Spinal cord (tissue), 10 donors: ENCODE measurements around the gene ZNF608. TPM values are rescaled to one million over a fixed set of nuclear protein-coding genes. Genes with fewer than 3 reads are reported as not detected.

Experiments used
- DNase-seq, 6 donors: peaks; one replicate each; pipeline versions ENCODE4 v3.0.0 to v3.0.0-alpha.2; 2013 to 2015; ENCODE audit warnings: low spot score in 6 of 6, low read depth in 4 of 6
- H3K27ac ChIP-seq: one replicate; pipeline ENCODE4 v1.5.1; 2013; ENCODE audit warnings: low read depth, low read length, control low read depth
- H3K27me3 ChIP-seq: one replicate; pipeline ENCODE4 v1.6.1; 2013; ENCODE audit warnings: low read length; ENCODE audit not compliant: control insufficient read depth, insufficient read depth
- H3K36me3 ChIP-seq: one replicate; pipeline ENCODE4 v1.6.1; 2013; ENCODE audit warnings: low read length; ENCODE audit not compliant: control insufficient read depth, insufficient read depth
- H3K4me1 ChIP-seq: one replicate; pipeline ENCODE4 v1.6.1; 2013; ENCODE audit warnings: low read length; ENCODE audit not compliant: control insufficient read depth, insufficient read depth
- H3K4me3 ChIP-seq: one replicate; pipeline ENCODE4 v1.5.1; 2013; ENCODE audit warnings: low read depth, low read length, control low read depth
- H3K9me3 ChIP-seq: one replicate; pipeline ENCODE4 v1.6.1; 2013; ENCODE audit warnings: low read length; ENCODE audit not compliant: control insufficient read depth, insufficient read depth
- WGBS: methylation state at CpG from one replicate; pipeline ENCODE4 v1.1.5; 2013; ENCODE audit warnings: missing lambda C conversion rate; ENCODE audit not compliant: insufficient coverage; 5-methylcytosine and 5-hydroxymethylcytosine counted together
- long read RNA-seq, 4 donors: transcript quantifications; one replicate each; lab custom pipeline, GENCODE V29; 2026
- polyA plus RNA-seq, 2 donors: library from polyadenylated mRNA; unstranded; fragments of 120-200 nt; gene quantifications; one replicate each; pipeline ENCODE4 v1.2.1, GENCODE V29; 2013; ENCODE audit not compliant: insufficient read length in 2 of 2
- total RNA-seq, 2 donors: library from RNA; depleted of rRNA in 1 of 2; stranded (reverse); fragments of 120-200 nt in 1 of 2; fragments of >200 nt in 1 of 2; gene quantifications; one replicate each; pipeline versions ENCODE4 v1.2.3 to v1.2.4, GENCODE V29; 2013 to 2014
- donor health status: healthy.

Gene ZNF608, protein sequence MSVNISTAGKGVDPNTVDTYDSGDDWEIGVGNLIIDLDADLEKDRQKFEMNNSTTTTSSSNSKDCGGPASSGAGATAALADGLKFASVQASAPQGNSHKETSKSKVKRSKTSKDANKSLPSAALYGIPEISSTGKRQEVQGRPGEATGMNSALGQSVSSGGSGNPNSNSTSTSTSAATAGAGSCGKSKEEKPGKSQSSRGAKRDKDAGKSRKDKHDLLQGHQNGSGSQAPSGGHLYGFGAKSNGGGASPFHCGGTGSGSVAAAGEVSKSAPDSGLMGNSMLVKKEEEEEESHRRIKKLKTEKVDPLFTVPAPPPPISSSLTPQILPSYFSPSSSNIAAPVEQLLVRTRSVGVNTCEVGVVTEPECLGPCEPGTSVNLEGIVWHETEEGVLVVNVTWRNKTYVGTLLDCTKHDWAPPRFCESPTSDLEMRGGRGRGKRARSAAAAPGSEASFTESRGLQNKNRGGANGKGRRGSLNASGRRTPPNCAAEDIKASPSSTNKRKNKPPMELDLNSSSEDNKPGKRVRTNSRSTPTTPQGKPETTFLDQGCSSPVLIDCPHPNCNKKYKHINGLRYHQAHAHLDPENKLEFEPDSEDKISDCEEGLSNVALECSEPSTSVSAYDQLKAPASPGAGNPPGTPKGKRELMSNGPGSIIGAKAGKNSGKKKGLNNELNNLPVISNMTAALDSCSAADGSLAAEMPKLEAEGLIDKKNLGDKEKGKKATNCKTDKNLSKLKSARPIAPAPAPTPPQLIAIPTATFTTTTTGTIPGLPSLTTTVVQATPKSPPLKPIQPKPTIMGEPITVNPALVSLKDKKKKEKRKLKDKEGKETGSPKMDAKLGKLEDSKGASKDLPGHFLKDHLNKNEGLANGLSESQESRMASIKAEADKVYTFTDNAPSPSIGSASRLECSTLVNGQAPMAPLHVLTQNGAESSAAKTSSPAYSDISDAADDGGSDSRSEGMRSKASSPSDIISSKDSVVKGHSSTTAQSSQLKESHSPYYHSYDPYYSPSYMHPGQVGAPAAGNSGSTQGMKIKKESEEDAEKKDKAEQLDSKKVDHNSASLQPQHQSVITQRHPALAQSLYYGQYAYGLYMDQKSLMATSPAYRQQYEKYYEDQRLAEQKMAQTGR (N-terminal part only)
- total RNA-seq (10 to 100 TPM; 45.5 to 61.9 TPM), polyA plus RNA-seq (10 to 100 TPM; 67.8 to 81.7 TPM)
- long read RNA-seq, donor 1, transcript ZNF608-209 (5 exons, 2,737 nt) = major isoform, 6 of 20 reads
- long read RNA-seq, donor 1, partial matches to known transcripts = 11 of 20 reads
- long read RNA-seq, donor 1, other reads (novel, unspliced or antisense) = 0 of 20 reads
- long read RNA-seq, donor 2 = 0 reads
- long read RNA-seq, donor 3, partial matches to known transcripts = 5 of 7 reads
- long read RNA-seq, donor 3, other reads (novel, unspliced or antisense) = 0 of 7 reads
- long read RNA-seq, donor 4, transcript ZNF608-209 (5 exons, 2,737 nt) = major isoform, 5 of 57 reads
- long read RNA-seq, donor 4, partial matches to known transcripts = 49 of 57 reads
- long read RNA-seq, donor 4, other reads (novel, unspliced or antisense) = 0 of 57 reads

DNA sequence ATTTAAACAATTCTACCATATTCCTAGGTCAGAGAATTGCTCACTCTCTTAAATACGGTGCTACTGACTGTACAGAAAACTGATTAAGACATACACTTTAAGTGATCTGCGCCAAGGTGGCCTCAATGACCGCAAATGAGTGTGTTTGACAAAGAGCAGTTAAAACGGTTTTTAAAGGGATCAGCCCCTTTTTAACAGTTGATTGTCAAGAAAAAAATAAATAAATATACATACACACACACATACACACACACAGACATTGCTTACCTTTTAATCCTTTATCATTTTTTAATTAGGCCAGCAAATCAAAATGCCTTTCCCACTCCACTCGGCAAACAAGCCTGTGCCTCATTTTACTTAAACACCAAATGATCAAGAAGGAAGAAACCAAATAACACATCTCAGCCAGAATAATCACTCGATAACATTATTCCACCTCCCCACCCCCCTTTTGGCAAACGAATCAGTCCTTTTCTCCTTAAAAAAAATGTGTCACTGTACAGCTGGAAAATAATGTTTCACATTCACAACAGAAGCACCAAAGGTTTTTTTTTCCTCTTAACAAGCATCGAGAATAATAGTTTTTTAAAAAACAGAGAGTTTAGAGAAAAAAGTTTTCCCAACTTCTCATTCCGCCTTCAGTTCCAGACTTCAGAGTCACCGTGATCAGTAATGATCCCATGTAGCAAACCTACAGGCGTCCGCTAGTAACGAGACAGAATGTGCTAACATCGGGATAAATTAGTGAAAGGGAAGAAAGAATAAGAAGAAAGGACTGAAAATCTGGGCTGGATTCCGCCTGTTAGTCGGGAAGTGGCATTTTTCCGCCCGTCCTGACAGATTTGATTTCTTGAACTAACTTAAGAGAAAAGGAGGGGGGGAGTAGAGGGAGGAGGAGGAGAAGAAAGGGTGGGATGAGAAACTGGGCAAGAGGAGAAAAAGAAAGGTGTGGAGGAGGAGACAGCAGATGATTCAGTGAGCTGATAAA is at the start of gene ZNF608:
TSS of gene ZNF608 (minus strand) at position 712 of the 988 bp plus-strand sequence. CDS start 1,650 bp downstream, outside the sequence.
- Histone ChIP-seq H3K36me3 (peaks cover 4% of the 10 kb centered on the region), H3K4me3 (peak within 1 kb of the TSS; percentile 94), H3K27ac (peak within 1 kb of the TSS; percentile 98), H3K9me3 (no peaks in the 10 kb centered on the region), H3K4me1 (peaks cover 6% of the 10 kb centered on the region), H3K27me3 (no peaks in the 10 kb centered on the region)
- WGBS = 0% methylated on average over 12 of the region's 18 CpGs
- peak in 4 of 6 donors; percentile 74 to 96 (median 84) for DNase-seq

DNA sequence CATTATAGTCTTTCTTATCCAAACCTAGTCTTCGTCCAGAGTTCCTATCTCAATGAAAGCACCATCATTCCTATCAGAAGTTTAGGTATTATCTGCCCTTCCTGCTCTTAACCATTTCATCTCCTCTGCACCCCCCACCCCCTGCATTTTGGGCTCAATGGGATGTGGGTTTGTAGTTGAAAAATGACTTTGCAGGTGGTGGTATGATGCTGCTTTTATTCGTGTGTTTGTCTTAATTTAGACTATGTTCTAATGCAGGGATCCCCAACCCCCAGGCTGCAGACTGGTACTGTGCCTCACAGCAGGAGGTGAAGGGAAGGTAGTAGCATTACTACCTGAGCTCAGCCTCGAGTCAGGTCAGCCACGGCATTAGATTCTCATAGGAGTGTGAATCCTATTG is 49.4 kb upstream of the ZNF608 start:
- no peak overlapping the region for H3K4me3 ChIP-seq
- H3K9me3 ChIP-seq = no peaks in the 10 kb centered on the region
- H3K27me3 ChIP-seq = no peaks in the 10 kb centered on the region
- H3K4me1 ChIP-seq = no peaks in the 10 kb centered on the region
- H3K36me3 ChIP-seq = no peaks in the 10 kb centered on the region
- H3K27ac ChIP-seq = no peak overlapping the region
- no peak for DNase-seq
- WGBS = no CpG with 5 or more reads among the region's 4 CpGs

DNA sequence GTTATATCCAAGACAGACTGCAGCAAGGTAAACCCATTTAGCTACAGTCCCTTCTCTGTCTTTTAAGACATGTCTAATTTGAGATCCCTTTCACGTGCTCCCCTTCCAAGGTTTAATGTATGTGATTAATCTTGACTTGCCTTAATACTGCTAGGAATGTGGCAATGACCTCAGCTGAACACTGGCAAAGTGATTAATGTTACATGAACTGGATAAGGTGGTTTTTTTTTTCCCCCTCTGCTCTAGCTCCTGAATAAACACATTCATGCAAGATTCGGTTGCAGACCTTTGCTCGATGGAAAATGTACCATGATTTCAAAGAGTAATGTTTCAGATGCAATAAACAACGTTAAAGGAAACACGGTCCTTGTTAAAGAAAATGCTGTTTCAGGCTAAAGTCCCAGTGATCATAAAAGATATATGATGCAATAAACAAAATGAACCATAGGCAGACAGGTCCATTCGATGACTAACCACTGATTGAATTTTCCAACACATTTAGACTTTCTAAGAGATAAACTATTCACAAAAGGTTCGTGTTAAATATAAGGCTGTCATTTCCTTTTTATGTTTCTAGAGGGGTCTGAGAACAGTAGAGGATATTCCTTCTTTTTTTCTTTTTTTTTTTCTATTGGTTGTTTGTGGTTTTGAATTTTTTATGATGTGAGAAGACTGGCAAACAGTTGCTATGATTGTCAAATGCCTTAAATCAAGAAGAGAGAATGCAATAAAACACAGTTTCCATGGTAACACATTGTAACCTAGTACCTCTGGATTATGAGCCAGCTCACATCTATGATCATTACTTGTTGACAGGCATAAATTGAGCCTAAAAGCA is 44.7 kb upstream of the ZNF608 start:
- H3K4me1 ChIP-seq = no peaks in the 10 kb centered on the region
- DNase-seq = peak in 2 of 6 donors; percentile 26 to 79
- no peak overlapping the region for H3K27ac ChIP-seq
- no peaks in the 10 kb centered on the region for H3K27me3 ChIP-seq
- H3K36me3 ChIP-seq = no peaks in the 10 kb centered on the region
- H3K9me3 ChIP-seq = no peaks in the 10 kb centered on the region
- WGBS = no CpG with 5 or more reads among the region's 7 CpGs
- H3K4me3 ChIP-seq = no peak overlapping the region

DNA sequence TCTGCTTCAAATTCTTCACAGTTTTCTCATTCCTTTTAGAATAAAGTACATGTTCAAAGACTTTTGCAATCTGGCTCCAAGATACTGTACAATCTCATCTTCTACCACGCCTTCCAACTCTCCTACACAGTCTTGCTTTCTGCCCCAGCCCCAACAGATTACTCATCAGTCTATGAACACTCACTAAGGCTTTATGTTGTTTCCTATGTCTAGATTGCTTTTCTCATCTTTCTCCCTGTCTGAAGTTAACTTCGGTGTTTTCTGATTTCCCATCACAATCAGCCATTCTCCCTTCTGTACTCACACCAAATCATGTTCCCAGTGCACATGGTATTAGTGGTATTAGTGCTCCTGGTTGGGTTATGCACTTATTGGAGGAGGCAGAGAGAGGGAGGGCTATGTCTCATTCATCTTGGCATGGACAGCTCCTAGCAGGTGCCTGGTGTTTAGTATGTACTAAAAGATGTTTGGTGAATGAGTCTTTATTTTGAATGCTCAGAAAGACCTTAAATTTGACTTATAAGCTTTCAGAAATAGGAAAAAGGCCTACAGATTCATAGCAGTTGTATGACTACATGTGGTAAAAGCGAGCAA is 44.0 kb upstream of the ZNF608 start:
- Histone ChIP-seq H3K4me3 (no peak overlapping the region), H3K27ac (no peak overlapping the region), H3K36me3 (no peaks in the 10 kb centered on the region), H3K27me3 (no peaks in the 10 kb centered on the region), H3K4me1 (no peaks in the 10 kb centered on the region), H3K9me3 (no peaks in the 10 kb centered on the region)
- DNase-seq = no peak
- 100% methylated on average over 1 of the region's 3 CpGs for WGBS

DNA sequence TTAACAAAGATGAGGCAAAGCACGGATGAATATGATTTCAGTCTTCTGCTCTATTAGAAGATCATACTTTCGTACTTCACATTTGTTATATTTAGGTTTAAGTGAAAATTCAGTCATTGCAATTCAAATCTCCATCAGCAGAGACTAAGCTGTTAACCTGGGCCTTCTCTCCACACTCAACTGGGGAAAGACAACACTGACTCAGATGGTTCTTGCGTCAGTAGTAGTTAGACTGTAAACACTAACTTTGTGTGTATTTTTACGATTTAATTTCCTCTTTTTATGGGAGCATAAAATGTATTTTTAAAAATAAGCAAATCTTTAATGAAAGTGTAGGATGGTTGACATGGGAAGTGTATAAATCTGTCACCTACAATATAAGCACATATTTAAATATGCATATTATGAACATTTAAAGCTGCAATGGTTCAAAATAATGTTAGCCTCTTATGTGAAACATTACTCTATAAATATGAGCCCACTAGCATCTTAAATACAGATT is 42.7 kb upstream of the ZNF608 start:
- no peaks in the 10 kb centered on the region for H3K36me3 ChIP-seq
- no peak for DNase-seq
- no CpG with 5 or more reads among the region's 4 CpGs for WGBS

DNA sequence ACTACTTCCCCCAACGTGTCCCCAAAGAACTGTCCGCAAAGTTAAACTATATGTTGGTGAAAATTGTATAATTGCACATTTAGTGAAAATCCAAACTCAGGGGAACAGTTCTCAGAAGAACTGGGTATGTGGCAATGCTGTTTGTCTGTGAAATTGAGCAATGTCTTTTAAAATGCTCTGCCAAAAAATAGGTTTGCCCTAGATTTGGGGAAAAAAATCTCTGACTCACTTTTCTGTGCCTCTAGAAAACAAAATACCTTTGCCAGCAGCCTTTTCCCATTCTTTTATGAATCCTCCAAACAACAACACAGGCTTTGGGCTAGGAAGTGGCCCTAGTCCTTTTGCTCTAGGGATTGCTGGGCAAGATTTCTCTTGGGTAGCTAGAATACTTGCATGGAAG is 37.4 kb upstream of the ZNF608 start:
- Histone ChIP-seq H3K9me3 (no peaks in the 10 kb centered on the region), H3K27me3 (no peaks in the 10 kb centered on the region), H3K4me3 (no peak overlapping the region), H3K4me1 (no peaks in the 10 kb centered on the region), H3K36me3 (no peaks in the 10 kb centered on the region), H3K27ac (no peak overlapping the region)
- no peak for DNase-seq
- no CpG with 5 or more reads among the region's 2 CpGs for WGBS

More for the DNA sequence above, 42.7 kb upstream of the ZNF608 start:
- no peaks in the 10 kb centered on the region for H3K27me3 ChIP-seq
- no peak overlapping the region for H3K4me3 ChIP-seq
- no peaks in the 10 kb centered on the region for H3K9me3 ChIP-seq
- H3K27ac ChIP-seq = no peak overlapping the region
- H3K4me1 ChIP-seq = no peaks in the 10 kb centered on the region

DNA sequence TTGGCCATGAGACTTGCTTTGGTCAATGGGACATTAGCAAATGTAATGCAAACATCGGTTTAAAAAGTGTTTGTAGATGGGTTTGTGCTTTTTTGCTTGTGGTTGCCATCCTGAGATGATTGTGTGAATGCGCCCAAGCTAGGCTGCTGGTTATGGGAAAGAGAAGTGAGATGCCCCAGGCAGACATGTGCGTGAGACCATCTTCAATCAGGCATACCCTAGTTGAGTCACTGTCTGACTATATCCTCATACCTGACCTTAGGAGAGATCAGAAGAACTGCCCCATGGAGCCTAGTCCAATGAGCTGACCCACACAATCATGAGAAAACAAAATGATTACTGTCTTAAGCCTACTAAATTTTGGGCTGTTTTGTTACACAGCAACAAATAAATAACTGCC is 36.8 kb upstream of the ZNF608 start:
- Histone ChIP-seq H3K36me3 (no peaks in the 10 kb centered on the region), H3K27me3 (no peaks in the 10 kb centered on the region), H3K4me3 (no peak overlapping the region), H3K9me3 (no peaks in the 10 kb centered on the region), H3K4me1 (no peaks in the 10 kb centered on the region), H3K27ac (no peak overlapping the region)
- DNase-seq = no peak
- 93% methylated on average over 3 of the region's 3 CpGs for WGBS
